Daoy (cell line): ENCODE results near the gene RRN3. TPM values are rescaled to one million over a fixed set of nuclear protein-coding genes. Genes with fewer than 3 reads are reported as not detected.
A peak's percentile ranks its signal among the peaks of the same experiment; 100 is the strongest.
"Not testable (repeated sequence)": the region's sequence is repeated elsewhere in the genome, so short reads cannot be mapped to it uniquely, and the experiment has no call there.

Experiments used
- DNase-seq: peaks from one replicate; pipeline ENCODE4 v3.0.0-alpha.2; 2015; ENCODE audit warnings: low read depth
- total RNA-seq: library from RNA; depleted of rRNA; stranded (reverse); fragments of >200 nt; shearing (Covaris generic); gene quantifications from 2 replicates; pipeline ENCODE4 v1.2.3, GENCODE V29; 2014; rRNA removed

Gene RRN3
- total RNA-seq, 1 experiment from 2014 or later = 49.8 TPM

GRCh38 chr16:15028801-15029698 is 65.0 kb downstream of the RRN3 start:
- DNase-seq = peak; percentile 27

GRCh38 chr16:15028345-15028715 is 65.7 kb downstream of the RRN3 start:
- DNase-seq = not testable (repeated sequence)

- not testable (repeated sequence) for DNase-seq
Measured at GRCh38 chr16:15027503-15028344, 66.3 kb downstream of the RRN3 start.

- DNase-seq = not testable (repeated sequence)
Measured at GRCh38 chr16:15027051-15027450, 67.0 kb downstream of the RRN3 start.

GRCh38 chr16:15025234-15025951 is 68.7 kb downstream of the RRN3 start:
- peak; percentile 37 for DNase-seq

GRCh38 chr16:15024858-15025199 is 69.2 kb downstream of the RRN3 start:
- not testable (repeated sequence) for DNase-seq

- DNase-seq = not testable (repeated sequence)
Measured at GRCh38 chr16:15023381-15024077, 70.5 kb downstream of the RRN3 start.

- not testable (repeated sequence) for DNase-seq
Measured at GRCh38 chr16:15022194-15022593, 71.9 kb downstream of the RRN3 start.

- DNase-seq = not testable (repeated sequence)
Measured at GRCh38 chr16:15021429-15021828, 72.6 kb downstream of the RRN3 start.

GRCh38 chr16:15016951-15017580 is 77.0 kb downstream of the RRN3 start:
- peak; percentile 78 for DNase-seq

GRCh38 chr16:15016354-15016753 is 77.7 kb downstream of the RRN3 start:
- not testable (repeated sequence) for DNase-seq

- not testable (repeated sequence) for DNase-seq
Measured at GRCh38 chr16:15015671-15016070, 78.4 kb downstream of the RRN3 start.

GRCh38 chr16:15012941-15013340 is 81.1 kb downstream of the RRN3 start:
- not testable (repeated sequence) for DNase-seq

Other genes starting within 250 kb of the RRN3 start
- 7.1 and 11.8 TPM in 2 replicates for gene NPIPA1, start 156.8 kb downstream of the RRN3 start, total RNA-seq
- gene PDXDC1, start 119.2 kb downstream of the RRN3 start, total RNA-seq = 57.9 and 69.4 TPM in 2 replicates
- 30.6 and 49.9 TPM in 2 replicates for gene NTAN1, start 38.2 kb downstream of the RRN3 start, total RNA-seq